NB4 (cell line): ENCODE measurements around the gene PDZRN3.
A peak's percentile ranks its signal among the peaks of the same experiment; 100 is the strongest.

Experiments
- DNase-seq: peaks from one replicate; pipeline ENCODE4 v3.0.0; 2010; ENCODE audit warnings: low read depth
- H3K4me3 ChIP-seq: one replicate; pipeline ENCODE4 v1.5.1; 2011; ENCODE audit warnings: mild to moderate bottlenecking, low read depth, low read length, moderate library complexity
- CTCF ChIP-seq: IDR thresholded peaks from one replicate; pipeline ENCODE4 v1.5.1; 2012; ENCODE audit warnings: low read depth, low read length
- MAX ChIP-seq: IDR thresholded peaks from 2 replicates; pipeline ENCODE4 v1.6.1; 2011; ENCODE audit warnings: low read depth, low read length
- MYC ChIP-seq: IDR thresholded peaks from 2 replicates; pipeline ENCODE4 v1.6.1; 2011; ENCODE audit warnings: low read depth, low read length
- POLR2A ChIP-seq: IDR thresholded peaks from 2 replicates; pipeline ENCODE4 v1.6.1; 2011; ENCODE audit warnings: mild to moderate bottlenecking; ENCODE audit not compliant: insufficient read length; ENCODE audit errors: extremely low read depth

PDZRN3 gene

GRCh38 chr3:73511571-73512525, 112.9 kb downstream of the PDZRN3 start:
- TF ChIP-seq MYC = no peak
- DNase-seq = no peak
- no peak overlapping the region for H3K4me3 ChIP-seq

GRCh38 chr3:73510784-73511183, 114.0 kb downstream of the PDZRN3 start:
- no peak for DNase-seq
- no peak overlapping the region for H3K4me3 ChIP-seq
- TF ChIP-seq POLR2A (no peak), CTCF (no peak), MAX (no peak), MYC (no peak)

GRCh38 chr3:73510334-73510733, 114.4 kb downstream of the PDZRN3 start:
- TF ChIP-seq POLR2A = no peak
- TF ChIP-seq CTCF = no peak
- TF ChIP-seq MAX = no peak
- TF ChIP-seq MYC = no peak
- no peak for DNase-seq
- H3K4me3 ChIP-seq = no peak overlapping the region

- H3K4me3 ChIP-seq = no peak overlapping the region
- DNase-seq = no peak
- TF ChIP-seq MAX (no peak), POLR2A (no peak), MYC (no peak), CTCF (no peak)
These were observed 114.9 kb downstream of the PDZRN3 start for GRCh38 chr3:73509816-73510215.

GRCh38 chr3:73509066-73509465, 115.7 kb downstream of the PDZRN3 start:
- TF ChIP-seq MYC = no peak
- TF ChIP-seq POLR2A = no peak
- TF ChIP-seq MAX = no peak
- no peak for TF ChIP-seq CTCF
- no peak for DNase-seq
- H3K4me3 ChIP-seq = no peak overlapping the region

GRCh38 chr3:73508330-73508954, 116.3 kb downstream of the PDZRN3 start:
- no peak overlapping the region for H3K4me3 ChIP-seq
- DNase-seq = peak; percentile 52
- no peak for TF ChIP-seq MAX
- TF ChIP-seq CTCF = peak; percentile 73
